ENCODE results near the gene BTBD2.

Gene BTBD2

GRCh38 chr19:1942934-1943555 lies 72.5 kb downstream of the BTBD2 start:
- TF ChIP-seq, protein P1, sequence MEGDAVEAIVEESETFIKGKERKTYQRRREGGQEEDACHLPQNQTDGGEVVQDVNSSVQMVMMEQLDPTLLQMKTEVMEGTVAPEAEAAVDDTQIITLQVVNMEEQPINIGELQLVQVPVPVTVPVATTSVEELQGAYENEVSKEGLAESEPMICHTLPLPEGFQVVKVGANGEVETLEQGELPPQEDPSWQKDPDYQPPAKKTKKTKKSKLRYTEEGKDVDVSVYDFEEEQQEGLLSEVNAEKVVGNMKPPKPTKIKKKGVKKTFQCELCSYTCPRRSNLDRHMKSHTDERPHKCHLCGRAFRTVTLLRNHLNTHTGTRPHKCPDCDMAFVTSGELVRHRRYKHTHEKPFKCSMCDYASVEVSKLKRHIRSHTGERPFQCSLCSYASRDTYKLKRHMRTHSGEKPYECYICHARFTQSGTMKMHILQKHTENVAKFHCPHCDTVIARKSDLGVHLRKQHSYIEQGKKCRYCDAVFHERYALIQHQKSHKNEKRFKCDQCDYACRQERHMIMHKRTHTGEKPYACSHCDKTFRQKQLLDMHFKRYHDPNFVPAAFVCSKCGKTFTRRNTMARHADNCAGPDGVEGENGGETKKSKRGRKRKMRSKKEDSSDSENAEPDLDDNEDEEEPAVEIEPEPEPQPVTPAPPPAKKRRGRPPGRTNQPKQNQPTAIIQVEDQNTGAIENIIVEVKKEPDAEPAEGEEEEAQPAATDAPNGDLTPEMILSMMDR (IDR thresholded peaks at IDR 0.05; ENCODE audit: low read depth, low read length), result no peak
- H3K9me3 ChIP-seq (ENCODE audit: severe bottlenecking), result no peaks in the 10 kb centered on the region
- no peaks in the 10 kb centered on the region for H3K27me3 ChIP-seq (ENCODE audit: insufficient read depth, low read depth, severe bottlenecking)
- H3K27ac ChIP-seq, result peak overlapping the region; percentile 88
- peaks cover 6% of the 10 kb centered on the region for H3K36me3 ChIP-seq
- no peak for DNase-seq
- H3K4me3 ChIP-seq (ENCODE audit: low read depth, low read length), result peak overlapping the region; percentile 57

DNA sequence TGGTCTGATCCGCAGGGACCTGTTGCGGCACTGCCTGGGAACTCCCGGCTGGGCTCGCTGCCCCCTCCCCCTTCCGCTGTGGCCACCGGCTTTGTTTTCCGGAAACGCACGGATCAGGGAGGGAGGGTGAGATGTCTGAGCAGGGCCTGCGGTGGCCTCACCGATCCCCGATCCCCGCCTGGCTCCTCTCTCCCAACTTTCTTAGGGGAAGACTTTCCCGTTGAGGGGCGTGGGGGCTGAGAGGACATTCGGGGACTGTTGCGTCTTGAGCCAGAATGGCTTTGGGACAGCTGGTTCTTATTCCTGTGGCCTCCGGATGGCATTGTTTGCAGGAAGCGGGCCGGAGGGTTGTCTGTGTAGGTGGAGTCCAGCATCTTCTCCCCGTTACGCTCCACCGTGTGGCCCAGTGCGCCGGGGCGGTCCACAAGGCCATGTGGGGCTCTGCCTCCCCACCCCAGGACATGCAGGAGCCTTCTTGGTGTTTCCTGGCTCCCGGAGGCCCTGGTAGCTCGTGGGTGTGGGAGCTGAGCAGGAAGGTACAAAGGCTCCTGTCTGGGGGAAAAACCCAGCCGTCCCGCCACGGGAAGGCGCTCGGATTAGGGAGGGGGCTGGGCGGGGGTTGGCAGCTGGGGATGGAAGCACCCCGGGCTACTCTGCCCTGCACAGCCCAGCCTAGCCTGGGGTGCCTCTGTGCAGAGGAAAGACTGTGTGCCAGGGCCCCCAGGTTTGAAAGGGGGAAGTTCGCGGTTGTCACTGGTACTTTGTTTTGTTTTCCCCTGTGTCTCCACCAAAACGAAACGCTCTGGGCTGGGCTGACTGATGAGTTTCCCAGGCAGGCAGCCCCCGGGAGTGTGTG lies 73.2 kb downstream of the BTBD2 start:
- Histone ChIP-seq H3K36me3 (peaks cover 6% of the 10 kb centered on the region), H3K27ac (peak overlapping the region; percentile 88), H3K4me3 (ENCODE audit: low read depth, low read length) (peak overlapping the region; percentile 57), H3K27me3 (ENCODE audit: insufficient read depth, low read depth, severe bottlenecking) (no peaks in the 10 kb centered on the region), H3K9me3 (ENCODE audit: severe bottlenecking) (no peaks in the 10 kb centered on the region)
- TF ChIP-seq, protein P1 (IDR thresholded peaks at IDR 0.05; ENCODE audit: low read depth, low read length), result no peak
- DNase-seq, result peak; percentile 91

- no peaks in the 10 kb centered on the region for H3K9me3 ChIP-seq (ENCODE audit: severe bottlenecking)
- H3K36me3 ChIP-seq, result no peaks in the 10 kb centered on the region; the same call in 1 of the 2 replicates
- H3K4me3 ChIP-seq (ENCODE audit: low read depth, low read length), result peak within 1 kb of the TSS; percentile 63
- TF ChIP-seq, protein P1 (IDR thresholded peaks at IDR 0.05; ENCODE audit: low read depth, low read length), result no peak
- peak within 1 kb of the TSS; percentile 88 for H3K27ac ChIP-seq
- DNase-seq, result no peak
- no peaks in the 10 kb centered on the region for H3K27me3 ChIP-seq (ENCODE audit: insufficient read depth, low read depth, severe bottlenecking)
These were observed 74.1 kb downstream of the BTBD2 start, which contains the start of gene CSNK1G2 for GRCh38 chr19:1941146-1942077. Gene CSNK1G2, plus strand, starts transcription at chr19:1941172. Its CDS starts 28,601 bp downstream, at chr19:1969773.

- TF ChIP-seq, protein P1 (IDR thresholded peaks at IDR 0.05; ENCODE audit: low read depth, low read length), result no peak
- Histone ChIP-seq H3K4me3 (ENCODE audit: low read depth, low read length) (no peak overlapping the region), H3K36me3 (no peaks in the 10 kb centered on the region), H3K27me3 (ENCODE audit: insufficient read depth, low read depth, severe bottlenecking) (no peaks in the 10 kb centered on the region), H3K9me3 (ENCODE audit: severe bottlenecking) (peaks cover 5% of the 10 kb centered on the region), H3K27ac (peak overlapping the region; percentile 61)
- DNase-seq, result peak; percentile 85
These were observed 77.4 kb downstream of the BTBD2 start for GRCh38 chr19:1938071-1938470.

- peak overlapping the region; percentile 61 for H3K27ac ChIP-seq
- TF ChIP-seq, protein P1 (IDR thresholded peaks at IDR 0.05; ENCODE audit: low read depth, low read length), result no peak
- no peaks in the 10 kb centered on the region for H3K36me3 ChIP-seq
These were observed 78.5 kb downstream of the BTBD2 start for GRCh38 chr19:1936916-1937610.

More at GRCh38 chr19:1936916-1937610, 78.5 kb downstream of the BTBD2 start:
- no peak overlapping the region for H3K4me3 ChIP-seq (ENCODE audit: low read depth, low read length)
- H3K27me3 ChIP-seq (ENCODE audit: insufficient read depth, low read depth, severe bottlenecking), result no peaks in the 10 kb centered on the region
- peaks cover 9% of the 10 kb centered on the region for H3K9me3 ChIP-seq (ENCODE audit: severe bottlenecking)
- DNase-seq, result no peak

Data from WERI-Rb-1 (cell line).